Measurements from ENCODE around the gene TUBB3.

- TF ChIP-seq CTCF (conservative IDR thresholded peaks at IDR 0.05; ENCODE audit: low read depth, low read length) = no peak
- no peak for TF ChIP-seq MXI1 (IDR thresholded peaks at IDR 0.05; ENCODE audit: borderline replicate concordance, low read depth, low read length)
Measured at GRCh38 chr16:89971495-89972243, 48.5 kb downstream of the TUBB3 start.

All from IMR-90 (cell line).